ENCODE data around the gene PHF12. TPM values are rescaled to one million over a fixed set of nuclear protein-coding genes. Genes with fewer than 3 reads are reported as not detected.

Gene PHF12
- total RNA-seq, 1 donor from 2014 or later, result 69.3 TPM

DNA sequence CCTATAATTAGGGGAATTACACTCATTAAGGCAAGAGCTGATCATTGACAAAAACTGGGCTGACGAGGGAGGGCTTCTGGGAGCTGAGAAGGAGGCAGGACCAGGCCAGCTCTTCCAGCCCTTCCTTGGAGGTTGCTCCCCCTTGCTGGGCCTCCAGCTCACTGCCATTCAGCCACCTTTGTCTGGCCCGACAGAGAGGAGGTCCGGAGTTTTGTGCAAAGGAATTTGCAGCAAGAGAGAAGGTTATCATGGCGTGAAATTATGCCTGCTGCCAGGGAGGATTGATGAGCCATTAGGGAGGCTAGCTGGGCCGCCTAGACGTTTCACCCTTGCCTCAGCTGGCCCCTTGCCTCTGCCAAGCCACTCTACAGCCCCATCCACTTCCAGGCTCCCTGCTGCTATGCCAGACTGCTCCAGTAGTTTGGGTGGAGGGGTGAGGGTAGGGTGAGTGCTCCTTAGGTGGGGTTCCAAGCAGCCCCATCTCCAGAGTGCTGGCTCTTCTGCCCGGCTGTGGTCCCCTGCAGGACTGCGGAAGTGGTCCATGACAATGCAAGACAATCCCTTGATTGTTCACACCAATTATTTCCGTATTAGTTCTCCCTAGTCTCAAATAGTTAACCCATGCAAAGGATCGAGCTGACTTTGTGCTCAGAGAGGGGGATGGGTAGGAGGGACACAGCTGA is 17.1 kb upstream of the PHF12 start:
- H3K36me3 Mint-ChIP-seq, result no peaks in the 10 kb centered on the region
- DNase-seq (ENCODE audit: low spot score in 2 of 2, unreplicated experiment in 2 of 2), result peak in 1 of 2 experiments; percentile 50
- no peaks in the 10 kb centered on the region for H3K9me3 Mint-ChIP-seq
- no peak for TF ChIP-seq CTCF (IDR thresholded peaks at IDR 0.05; ENCODE audit: unreplicated experiment)
- H3K4me3 Mint-ChIP-seq, result no peak overlapping the region
- peaks cover 29% of the 10 kb centered on the region for H3K4me1 Mint-ChIP-seq
- no peak overlapping the region for H3K27ac Mint-ChIP-seq
- H3K27me3 Mint-ChIP-seq (ENCODE audit: low read depth), result peaks cover 45% of the 10 kb centered on the region

GRCh38 chr17:28967221-28968135 is 16.2 kb upstream of the PHF12 start:
- no peak for TF ChIP-seq CTCF (IDR thresholded peaks at IDR 0.05; ENCODE audit: unreplicated experiment)
- Mint-ChIP-seq H3K9me3 (no peaks in the 10 kb centered on the region), H3K36me3 (no peaks in the 10 kb centered on the region), H3K4me1 (peaks cover 25% of the 10 kb centered on the region), H3K4me3 (no peak overlapping the region), H3K27me3 (ENCODE audit: low read depth) (peaks cover 45% of the 10 kb centered on the region), H3K27ac (no peak overlapping the region)
- no peak for DNase-seq (ENCODE audit: low spot score in 2 of 2, unreplicated experiment in 2 of 2)

DNA sequence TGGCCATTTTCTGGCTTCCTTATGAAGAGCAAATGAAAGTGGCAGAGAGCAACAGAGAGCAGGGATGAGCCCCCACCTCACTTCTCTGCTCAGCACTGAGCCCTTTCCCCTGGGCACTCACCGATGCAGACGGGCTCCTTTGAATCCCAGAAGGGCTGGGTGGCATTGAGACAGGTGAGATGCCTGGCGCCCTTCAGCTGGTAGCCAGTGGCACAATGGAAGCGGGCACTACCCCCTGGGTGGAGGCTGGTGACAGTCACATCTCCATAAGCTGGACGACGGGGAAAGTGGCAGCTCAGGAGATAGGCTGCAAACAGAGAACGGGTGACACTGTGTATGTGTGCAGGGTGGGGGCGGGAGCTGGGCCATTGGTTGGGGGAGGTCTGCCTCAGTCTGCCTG is 12.5 kb upstream of the PHF12 start:
- Mint-ChIP-seq H3K36me3 (no peaks in the 10 kb centered on the region), H3K9me3 (no peaks in the 10 kb centered on the region), H3K4me1 (peaks cover 16% of the 10 kb centered on the region), H3K4me3 (no peak overlapping the region), H3K27ac (no peak overlapping the region), H3K27me3 (ENCODE audit: low read depth) (peaks cover 25% of the 10 kb centered on the region)
- TF ChIP-seq CTCF (IDR thresholded peaks at IDR 0.05; ENCODE audit: unreplicated experiment), result no peak
- no peak for DNase-seq (ENCODE audit: low spot score in 2 of 2, unreplicated experiment in 2 of 2)

DNA sequence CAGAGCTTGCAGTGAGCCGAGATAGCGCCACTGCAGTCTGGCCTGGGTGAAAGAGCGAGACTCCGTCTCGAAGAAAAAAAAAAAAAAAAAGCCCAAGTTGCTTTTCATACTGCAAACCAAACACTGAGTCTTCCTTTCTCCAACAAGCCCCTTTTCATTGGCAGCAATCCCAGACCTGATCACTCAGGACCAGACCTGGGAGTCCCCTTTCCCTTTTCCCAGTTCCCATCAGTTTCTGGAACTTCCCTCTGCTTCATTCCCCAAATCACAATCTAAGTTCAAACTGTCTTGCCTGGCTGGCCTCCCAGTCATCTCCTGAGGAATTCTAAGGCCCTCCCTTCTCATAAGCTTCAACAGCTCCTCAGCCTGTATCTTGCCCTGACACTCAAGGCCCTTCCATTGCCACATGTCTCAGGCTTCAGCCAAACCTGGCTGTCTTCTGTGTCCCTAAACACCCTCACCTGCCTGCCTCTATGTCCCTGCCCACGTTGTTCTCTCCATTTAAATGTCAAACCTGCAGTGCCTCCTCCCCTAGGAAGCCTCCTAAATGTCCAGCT is 11.8 kb upstream of the PHF12 start:
- Mint-ChIP-seq H3K4me1 (peaks cover 9% of the 10 kb centered on the region), H3K9me3 (no peaks in the 10 kb centered on the region), H3K4me3 (no peak overlapping the region), H3K27me3 (ENCODE audit: low read depth) (peaks cover 25% of the 10 kb centered on the region), H3K27ac (no peak overlapping the region), H3K36me3 (no peaks in the 10 kb centered on the region)
- TF ChIP-seq CTCF (IDR thresholded peaks at IDR 0.05; ENCODE audit: unreplicated experiment), result no peak
- no peak for DNase-seq (ENCODE audit: low spot score in 2 of 2, unreplicated experiment in 2 of 2)

GRCh38 chr17:28961391-28961790 is 10.1 kb upstream of the PHF12 start:
- no peak for TF ChIP-seq CTCF (IDR thresholded peaks at IDR 0.05; ENCODE audit: unreplicated experiment)
- peaks cover 25% of the 10 kb centered on the region for H3K27me3 Mint-ChIP-seq (ENCODE audit: low read depth)
- H3K4me3 Mint-ChIP-seq, result no peak overlapping the region
- H3K27ac Mint-ChIP-seq, result no peak overlapping the region
- H3K36me3 Mint-ChIP-seq, result no peaks in the 10 kb centered on the region
- H3K9me3 Mint-ChIP-seq, result no peaks in the 10 kb centered on the region
- DNase-seq (ENCODE audit: low spot score in 2 of 2, unreplicated experiment in 2 of 2), result no peak
- no peaks in the 10 kb centered on the region for H3K4me1 Mint-ChIP-seq

Data from mesothelial cell of epicardium (in vitro differentiated cells).